ENCODE results near the gene TBC1D8B.
A peak's percentile ranks its signal among the peaks of the same experiment; 100 is the strongest.
"Not testable (repeated sequence)": the region's sequence is repeated elsewhere in the genome, so short reads cannot be mapped to it uniquely, and the experiment has no call there.

The TBC1D8B gene

DNA sequence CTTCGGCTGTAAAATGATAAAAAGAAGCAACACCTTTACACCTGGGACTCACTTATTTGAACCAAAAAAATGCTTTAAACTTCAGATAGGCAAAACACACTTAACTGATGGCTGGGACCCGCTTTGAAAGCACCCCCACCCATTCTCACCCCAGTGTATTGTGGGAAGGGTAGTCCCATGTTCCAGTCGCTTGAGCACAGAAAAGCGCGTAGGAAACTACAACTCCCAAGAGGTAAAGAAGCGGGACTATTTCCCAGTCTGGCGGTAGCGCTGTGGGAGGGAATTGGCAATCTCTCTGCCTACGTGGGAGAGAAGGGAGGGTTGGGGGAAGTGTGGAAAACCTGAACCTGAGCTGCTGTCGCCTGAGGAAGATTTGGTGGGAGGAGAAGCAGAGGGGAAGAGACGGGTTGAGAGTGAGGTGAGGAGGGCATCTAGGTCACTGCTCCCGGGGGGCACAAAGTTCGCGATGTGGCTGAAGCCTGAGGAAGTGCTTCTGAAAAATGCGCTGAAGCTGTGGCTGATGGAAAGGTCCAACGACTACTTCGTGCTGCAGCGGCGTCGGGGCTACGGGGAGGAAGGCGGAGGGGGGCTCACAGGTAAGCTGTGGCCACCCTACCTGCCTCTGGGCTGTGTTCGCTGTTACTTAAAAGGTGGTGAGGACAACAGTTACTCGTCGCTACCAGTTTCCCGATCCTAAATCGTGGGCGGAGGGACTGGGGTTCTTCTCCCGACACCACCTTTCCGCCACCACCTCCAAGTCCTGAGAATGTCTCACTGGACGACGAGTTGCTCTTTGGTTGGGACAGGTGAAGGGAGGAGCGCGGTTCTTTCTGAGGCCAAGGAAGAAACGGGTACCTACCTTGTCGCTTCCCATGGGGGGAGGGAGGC lies at the start of gene TBC1D8B:
TSS of gene TBC1D8B (plus strand) at position 286 of the 888 bp plus-strand sequence. CDS start at position 467, 181 bp downstream.
- peak; percentile 38 for DNase-seq

DNA sequence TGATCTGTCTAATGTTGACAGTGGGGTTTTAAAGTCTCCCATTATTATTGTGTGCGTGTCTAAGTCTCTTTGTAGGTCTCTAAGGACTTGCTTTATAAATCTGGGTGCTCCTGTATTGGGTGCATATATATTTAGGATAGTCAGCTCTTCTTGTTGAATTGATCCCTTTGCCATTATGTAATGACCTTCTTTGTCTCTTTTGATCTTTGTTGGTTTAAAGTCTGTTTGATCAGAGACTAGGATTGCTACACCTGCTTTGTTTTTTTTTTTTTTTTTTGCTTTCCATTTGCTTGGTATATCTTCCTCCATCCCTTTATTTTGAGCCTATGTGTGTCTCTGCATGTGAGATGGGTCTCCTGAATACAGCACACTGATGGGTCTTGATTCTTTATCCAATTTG lies 33.2 kb upstream of the TBC1D8B start:
- not testable (repeated sequence) for DNase-seq

DNA sequence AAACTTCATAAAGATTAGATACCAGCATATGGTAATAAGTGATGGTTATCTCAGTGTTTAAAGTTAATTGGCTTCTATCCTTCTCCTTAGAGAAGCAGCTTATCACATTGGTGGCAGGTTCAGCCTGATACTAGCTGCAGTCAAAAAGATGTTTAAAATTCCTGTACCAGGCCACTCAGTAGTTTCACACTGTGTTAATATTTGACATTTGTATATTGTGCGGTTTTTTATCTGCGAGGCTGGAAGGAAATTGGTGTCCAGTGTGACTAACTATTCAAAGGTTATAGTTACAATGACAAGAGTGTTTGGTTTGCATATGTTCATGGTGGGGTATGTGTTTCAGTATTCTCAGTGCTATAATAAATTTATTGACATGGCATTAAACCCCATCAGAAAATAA lies 27.5 kb upstream of the TBC1D8B start:
- DNase-seq = no peak

DNA sequence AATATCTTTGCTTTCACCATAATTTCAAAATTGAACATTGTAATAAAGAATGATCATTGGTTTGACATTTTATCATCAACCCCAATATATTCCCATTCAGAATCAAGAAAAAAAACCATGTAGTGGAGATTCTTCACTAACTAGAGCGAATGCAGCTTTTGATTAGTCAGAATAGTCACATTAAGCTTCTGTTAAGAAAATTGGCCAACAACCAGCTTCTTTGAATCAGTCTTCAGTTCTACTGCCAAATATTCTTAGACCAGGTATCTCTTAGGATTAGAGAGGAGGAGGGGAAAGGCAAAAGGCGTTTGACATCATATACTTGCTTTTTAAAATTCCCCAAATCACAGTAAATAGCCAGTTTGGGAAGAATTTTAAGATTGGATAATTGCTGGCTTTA lies 22.2 kb upstream of the TBC1D8B start:
- no peak for DNase-seq

DNA sequence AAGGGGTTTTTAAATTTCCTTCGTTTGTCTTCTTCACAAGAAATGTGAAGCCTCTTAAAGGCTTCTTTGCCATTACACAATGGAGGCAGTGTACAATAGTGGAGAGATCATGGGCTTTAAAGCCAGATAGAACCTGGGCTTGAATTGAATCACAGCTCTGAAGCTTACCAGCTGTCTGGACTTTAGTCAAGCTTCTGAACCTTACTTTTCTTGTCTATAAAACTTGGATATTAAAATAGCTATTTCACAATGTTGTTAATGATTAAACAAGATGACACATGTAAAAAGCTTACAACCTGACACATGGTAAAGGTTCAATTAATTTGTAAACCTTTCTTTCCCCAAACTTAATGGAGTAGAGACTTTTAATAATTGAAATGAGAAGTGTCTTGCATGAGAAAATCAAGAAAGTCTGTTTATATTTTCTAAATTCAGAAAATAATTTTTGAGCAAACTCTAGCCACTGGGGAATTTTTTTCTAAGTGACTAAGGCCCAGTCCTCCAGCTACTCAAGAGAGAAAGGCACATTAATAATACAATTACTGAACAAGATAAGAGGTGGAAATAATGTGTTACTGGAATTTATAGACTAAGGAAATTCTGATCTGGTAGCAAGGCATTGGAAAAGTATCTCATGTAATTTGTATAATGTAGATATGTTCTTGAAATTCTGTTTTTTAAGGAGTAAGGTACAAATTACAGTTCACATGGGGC lies 21.7 kb upstream of the TBC1D8B start:
- no peak for DNase-seq

DNA sequence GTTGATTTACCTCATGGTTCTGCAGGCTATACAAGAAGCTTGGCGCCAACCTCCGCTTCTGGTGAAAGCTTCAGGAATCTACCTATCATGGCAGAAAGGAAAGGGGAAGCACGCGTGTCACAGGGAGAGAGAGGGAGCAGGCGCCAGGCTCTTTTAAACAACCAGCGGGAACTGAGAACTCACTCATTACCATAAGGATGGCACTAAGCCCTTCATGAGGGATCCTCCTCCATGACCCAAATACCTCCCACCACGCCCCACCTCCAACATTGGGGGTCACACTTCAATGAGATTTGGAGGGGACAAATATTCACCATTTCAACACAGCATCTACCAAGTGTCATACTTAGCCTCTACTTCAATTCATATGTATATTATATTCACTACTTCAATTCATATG lies 18.8 kb upstream of the TBC1D8B start:
- DNase-seq = no peak

DNA sequence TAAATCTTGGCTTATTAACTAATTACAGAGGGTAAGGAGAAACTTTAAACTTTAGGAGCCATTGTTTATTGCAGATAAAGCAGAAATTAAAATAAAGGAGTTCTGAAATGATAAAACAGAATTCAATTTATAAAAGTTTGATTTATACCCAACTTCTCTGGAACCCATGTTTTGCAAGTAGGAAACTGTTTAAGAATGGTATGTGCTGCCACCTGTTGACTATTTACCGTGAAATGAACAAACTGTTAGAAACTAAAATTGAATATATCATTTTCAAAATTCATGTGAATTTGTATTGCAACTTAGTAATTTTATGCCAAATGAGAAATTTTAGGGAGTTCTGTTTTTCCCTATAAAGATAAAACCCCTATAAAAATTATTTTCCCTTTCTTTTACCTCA lies 11.0 kb upstream of the TBC1D8B start:
- DNase-seq = no peak

DNA sequence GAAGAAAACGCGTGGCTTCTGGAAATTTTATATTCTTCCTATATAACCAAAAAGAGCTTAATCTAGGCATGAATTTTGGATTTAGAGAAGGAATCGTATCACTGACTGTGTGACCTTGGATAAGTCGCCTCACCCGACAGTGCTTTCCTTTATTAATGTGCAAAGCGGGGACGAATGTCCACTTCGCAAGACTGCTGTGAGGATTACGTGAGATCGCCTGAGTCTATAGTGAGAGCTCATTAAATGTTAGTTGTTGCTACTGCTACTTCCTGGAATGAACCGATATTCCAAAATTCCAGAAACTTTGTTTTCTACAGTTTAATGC lies 448 bp upstream of the TBC1D8B start:
- no peak for DNase-seq

DNA sequence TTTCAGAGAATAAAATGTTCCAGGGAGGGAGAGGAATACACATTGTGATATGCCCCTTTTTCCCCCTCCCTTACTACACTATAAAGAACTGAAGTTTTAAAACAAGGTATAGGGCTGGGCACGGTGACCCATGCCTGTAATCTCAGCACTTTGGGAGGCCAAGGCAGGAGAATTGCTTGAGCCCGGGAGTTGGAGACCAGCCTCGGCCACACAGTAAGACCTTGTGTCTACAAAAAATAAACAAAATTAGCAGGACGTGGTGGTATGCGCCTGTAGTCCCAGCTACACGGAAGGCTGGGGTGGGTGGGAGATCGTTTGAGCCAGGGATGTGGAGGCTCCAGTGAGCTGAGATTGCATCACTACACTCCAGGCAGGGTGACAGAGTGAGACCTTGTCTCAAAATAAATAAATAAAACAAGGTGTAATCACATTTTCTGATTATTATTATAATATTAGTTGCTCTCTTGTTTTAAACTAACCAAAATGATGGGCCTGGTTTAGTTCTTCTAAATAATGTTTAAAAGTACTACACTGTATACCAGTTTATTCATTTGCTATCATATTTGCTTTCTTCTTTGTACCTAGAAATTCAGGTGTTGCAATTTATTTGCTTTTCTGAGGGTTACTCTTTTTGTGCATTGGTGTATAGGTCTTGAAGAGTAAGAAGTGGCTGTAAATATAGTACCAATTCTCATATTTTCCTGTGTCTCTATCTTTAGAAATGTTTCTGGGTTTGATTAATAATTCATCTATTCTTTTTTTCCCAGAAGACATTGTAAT lies 8.8 kb downstream of the TBC1D8B start:
- no peak for DNase-seq

DNA sequence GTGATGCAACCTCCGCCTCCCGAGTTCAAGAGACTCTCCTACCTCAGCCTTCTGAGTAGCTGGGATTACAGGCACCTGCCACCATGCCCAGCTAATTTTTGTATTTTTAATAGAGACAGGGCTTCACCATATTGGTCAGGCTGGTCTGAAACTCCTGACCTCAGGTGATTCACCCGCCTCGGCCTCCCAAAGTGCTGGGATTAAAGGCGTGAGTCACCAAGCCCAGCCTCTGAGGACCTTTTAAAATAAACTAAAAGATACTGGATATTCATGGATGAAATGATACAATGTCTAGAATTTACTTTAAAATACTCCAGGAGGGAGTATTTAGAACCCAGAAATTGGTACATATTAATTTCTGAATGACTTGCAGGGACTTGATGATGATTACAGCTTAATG lies 10.5 kb downstream of the TBC1D8B start:
- not testable (repeated sequence) for DNase-seq

DNA sequence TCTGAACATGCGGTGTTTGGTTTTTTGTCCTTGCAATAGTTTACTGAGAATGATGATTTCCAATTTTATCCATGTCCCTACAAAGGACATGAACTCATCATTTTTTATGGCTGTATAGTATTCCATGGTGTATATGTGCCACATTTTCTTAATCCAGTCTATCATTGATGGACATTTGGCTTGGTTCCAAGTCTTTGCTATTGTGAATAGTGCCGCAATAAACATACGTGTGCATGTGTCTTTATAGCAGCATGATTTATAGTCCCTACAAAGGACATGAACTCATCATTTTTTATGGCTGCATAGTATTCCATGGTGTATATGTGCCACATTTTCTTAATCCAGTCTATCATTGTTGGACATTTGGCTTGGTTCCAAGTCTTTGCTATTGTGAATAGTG lies 11.6 kb downstream of the TBC1D8B start:
- DNase-seq = not testable (repeated sequence)

DNA sequence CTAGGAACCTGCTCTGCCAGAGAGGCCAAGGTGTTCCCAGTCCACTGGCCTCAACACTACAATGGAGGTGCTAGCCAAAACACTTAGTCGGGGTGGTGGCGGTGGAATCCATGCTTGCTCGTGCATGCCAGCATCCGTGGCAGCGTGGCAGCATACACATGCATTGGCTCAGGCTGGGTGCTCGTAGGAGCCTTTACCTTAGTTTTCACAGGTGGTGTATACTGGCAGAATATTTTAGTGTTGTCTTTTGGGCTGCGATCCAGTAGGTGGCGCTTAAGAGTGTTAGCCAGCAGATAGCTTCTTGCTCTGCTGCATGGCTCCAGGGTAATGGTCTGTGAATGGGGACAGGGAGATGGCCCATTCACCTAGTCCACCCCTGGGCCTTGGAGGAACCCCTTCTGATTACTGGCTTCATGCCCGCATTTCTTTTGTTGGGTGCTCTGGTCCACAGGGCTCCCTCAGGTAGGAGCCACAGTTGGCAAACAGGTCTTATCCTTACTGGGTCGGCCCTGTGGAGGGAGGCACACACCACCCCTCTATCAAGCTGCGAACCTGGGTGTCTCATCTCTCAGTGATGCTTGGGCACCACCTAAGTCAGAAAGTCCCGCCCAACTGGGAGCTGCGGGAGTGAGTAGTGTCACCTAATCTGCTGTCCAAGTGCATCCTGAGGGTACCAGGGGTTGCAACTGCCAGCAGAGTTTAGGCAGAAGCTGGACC lies 60.7 kb downstream of the TBC1D8B start:
- peak; percentile 32 for DNase-seq

DNA sequence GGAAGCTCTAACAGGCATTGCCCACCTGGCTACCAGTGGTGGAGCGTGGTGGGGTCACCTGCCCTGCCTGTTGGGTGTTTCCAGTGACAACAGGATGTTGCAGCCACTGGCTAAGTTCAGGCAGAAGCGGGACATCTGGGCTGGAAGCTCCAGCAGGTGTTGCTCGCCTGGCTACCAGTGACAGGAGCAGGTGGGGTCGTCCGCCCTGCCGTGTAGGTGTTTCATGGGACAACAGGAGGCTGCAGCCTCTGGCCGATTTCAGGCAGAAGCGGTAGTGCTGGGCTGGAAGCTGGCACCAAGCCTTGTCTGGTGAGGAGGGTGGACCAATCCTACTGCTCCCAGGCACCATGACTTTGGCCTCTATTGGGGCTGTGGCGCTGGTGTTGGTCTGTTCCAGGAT lies 61.2 kb downstream of the TBC1D8B start:
- DNase-seq = no peak

DNA sequence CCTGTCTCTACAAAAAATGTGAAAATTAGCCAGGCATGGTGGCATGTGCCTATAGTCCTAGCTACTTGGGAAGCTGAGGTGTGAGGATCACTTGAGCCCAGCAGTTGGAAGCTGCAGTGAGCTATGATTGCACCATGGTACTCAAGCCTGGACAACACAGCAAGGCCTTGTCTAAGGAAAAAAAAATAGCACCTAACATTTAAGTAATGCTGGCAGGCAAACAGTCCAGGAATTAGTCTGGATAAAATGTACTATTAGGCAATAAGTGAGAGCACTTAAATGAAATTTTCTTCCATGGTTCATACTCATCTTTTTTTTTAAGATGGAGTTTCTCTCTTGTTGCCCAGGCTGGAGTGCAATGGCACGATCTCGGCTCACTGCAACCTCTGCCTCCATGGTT lies 70.3 kb downstream of the TBC1D8B start:
- DNase-seq = not testable (repeated sequence)

DNA sequence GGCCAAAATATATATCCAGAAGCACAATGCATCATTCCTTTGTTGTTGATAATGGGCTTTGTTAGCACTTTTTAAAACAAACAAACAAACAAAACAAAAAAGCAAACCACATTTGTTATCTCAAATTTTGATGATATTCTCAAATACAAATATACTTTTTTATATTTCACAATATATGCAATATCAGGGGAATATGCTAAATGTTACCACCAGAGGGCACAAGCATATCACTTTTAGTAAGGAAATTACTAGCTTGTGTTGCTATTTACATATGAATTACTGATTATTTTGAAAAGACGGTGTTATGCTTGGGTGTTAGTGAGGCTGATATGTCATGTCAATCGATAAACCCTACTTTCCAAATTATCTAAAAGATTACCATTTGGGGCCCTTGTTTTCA lies 71.6 kb downstream of the TBC1D8B start:
- DNase-seq = no peak

DNA sequence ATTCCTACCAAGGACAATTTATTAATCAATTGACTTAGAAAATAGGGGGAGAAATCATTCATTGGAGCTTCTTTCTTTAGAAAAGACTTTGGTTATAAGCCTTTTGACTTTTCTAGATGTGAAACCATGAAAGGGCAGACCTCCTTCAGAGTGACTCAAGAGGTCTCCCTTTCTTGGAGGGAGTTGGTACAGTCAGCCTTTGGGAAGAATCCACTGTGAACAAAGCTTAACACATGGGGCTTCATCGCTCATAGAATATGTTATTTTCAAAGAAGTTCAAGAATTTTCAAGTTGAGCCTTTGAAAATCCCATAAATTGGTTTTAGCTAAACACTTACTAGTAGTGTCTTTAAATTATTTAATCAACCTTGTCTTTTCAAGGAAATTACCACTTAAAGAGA lies 72.7 kb downstream of the TBC1D8B start:
- no peak for DNase-seq

DNA sequence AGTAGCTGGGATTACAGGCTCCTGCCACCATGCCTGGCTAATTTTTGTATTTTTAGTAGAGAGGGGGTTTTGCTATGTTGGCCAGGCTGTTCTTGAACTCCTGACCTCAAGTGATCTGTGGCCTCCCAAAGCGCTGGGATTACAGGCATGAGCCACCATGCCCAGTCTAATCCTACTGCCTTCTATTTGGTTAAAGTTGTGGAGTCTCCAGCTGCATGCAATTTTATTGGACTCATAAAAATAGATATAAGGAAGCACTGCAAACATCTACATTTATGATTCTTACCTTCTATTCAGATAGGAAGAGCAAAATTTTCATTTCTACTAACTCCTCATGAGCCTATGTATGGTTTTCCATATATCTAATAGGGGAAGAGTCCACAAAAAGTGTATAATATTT lies 87.0 kb downstream of the TBC1D8B start:
- no peak for DNase-seq

DNA sequence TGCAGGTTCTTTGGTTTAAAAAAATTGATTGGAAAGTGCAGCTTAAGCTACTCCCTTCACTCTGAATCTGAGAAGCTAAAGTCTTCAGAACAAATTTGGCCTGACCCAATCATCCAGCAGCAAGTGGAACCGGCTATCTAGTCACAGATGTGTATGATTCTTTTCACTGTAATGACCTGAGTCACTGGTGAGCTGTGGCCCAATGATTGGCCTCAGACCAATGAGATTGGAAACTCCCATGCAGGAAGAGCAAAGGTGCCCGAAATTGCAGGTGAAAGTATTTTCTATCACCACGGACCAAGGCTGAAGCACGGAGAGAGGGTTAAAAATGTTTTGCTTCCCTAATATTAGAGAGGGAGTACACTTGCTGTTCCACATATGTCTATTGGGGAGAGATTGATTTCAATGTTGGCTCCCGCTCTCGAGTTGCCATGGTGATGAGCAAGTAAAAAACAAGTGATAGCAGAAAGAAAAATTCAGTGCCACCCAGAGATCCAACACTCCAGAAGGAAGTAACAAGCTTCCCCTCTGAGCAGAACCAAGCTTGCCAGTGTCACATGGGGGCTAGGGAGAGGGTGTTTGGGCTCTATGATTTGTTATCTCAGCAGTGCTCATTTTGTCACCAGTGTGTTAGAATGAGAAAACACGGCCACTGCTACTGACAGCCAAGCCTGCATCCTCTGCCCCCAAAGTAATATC lies 89.4 kb downstream of the TBC1D8B start:
- DNase-seq = no peak

DNA sequence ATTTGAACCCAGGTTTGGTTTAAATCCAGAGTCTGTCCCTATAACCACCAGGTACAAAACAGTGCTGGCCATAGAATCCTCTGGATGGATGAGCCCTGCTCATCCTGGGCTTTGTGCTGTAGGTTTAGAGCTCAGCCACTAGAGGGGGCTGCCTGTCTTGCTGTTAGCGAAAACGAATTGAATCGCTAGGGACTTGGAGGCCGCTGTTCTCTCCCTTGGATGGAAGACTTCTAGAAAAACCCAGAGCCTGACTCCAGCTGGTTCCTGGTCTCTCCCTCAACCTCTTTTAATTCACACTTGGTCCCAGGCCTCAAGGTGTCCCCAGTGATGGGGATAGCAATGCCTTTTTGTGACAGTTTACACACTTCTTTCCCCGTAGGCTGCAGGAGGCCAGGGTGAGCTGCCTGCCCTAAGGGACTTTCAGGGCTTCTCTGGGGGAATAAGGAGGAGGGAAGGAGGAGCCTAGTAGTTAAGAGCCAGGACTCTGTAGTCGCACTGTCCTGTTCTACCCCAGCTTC lies 92.0 kb downstream of the TBC1D8B start:
- peak; percentile 54 for DNase-seq

DNA sequence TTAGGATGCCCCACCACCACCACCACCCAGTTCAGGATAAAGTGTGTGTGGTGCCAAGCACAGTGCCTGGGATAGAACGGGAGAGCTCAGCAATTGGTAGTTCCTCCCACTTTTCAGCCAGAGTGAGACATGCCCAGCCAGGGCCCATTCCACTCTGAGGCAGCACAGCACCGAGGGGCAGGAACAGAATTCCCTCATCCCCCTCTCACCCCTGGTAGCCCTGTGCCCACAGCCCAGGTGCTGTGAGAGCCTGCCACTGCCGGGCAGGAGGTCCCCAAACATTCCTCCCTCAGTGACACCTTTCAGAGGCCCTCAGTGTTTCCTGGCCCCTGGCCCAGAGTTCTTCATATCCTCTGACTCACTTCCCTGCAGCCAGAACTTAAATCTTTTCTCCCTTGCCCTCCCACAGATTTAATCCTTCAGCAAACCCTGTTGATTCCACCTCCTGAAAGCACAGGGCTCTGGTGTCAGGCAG lies 92.5 kb downstream of the TBC1D8B start:
- DNase-seq = no peak

DNA sequence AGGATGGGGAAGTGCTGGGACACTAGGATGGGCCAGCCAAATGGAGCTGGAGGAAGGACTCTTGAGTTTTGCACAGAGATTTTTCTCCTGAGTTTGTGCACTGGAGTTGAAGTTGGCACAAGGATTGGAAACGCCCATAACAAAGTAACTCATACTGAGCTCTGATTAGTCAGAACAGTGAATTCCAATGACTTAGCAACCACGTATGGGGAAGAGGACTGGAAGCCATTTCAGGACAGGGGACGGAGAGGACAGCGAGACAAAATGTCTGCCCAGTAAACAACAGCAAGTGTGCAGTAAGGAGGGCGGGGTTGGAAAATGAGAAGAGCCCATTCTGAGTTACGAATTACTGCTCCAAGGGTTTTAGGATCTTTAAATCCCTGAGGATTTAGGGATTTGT lies 94.8 kb downstream of the TBC1D8B start:
- no peak for DNase-seq

DNA sequence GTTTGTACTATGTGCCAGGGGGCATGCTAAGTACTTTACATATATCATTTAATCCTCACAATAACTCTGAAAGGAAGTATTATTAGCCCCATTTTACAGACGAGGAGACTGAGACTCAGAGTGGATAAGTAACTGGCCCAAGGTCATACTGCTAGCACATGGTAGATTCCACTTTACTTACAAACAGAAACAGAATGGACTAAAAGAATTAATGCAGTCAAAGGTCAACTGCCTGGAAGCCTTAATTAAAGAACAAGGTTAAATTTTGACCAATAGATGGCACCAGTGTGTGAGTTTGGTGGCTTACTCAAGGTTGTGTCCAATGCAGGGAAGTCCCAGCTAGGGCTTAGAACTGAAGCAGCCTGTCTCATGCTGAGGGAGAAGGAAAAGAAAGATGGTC lies 96.0 kb downstream of the TBC1D8B start:
- peak; percentile 2 for DNase-seq

All from activated CD4-positive, alpha-beta T cell treated with anti-CD3 and anti-CD28 coated beads for 48 hours (primary cell).